ENCODE data around the gene RASL10A. TPM values are rescaled to one million over a fixed set of nuclear protein-coding genes. Genes with fewer than 3 reads are reported as not detected.

RASL10A gene
- total RNA-seq, 4 donors from 2014 or later: 0.85 to 9.0 (median 5.6) TPM; not detected in 1

- DNase-seq: no peak
These were observed 22.3 kb upstream of the RASL10A start for GRCh38 chr22:29337631-29338284.

GRCh38 chr22:29336751-29337490 lies 21.4 kb upstream of the RASL10A start:
- H3K36me3 ChIP-seq: peaks cover 0 to 93% (median 0%) of the 10 kb centered on the region in 3 donors
- H3K27me3 ChIP-seq: no peaks in the 10 kb centered on the region
- no peaks in the 10 kb centered on the region for H3K9me3 ChIP-seq
- DNase-seq: no peak
- no peak overlapping the region for H3K27ac ChIP-seq
- H3K4me1 ChIP-seq: no peaks in the 10 kb centered on the region
- TF ChIP-seq POLR2A (IDR thresholded peaks at IDR 0.05): no peak
- TF ChIP-seq, protein P1, sequence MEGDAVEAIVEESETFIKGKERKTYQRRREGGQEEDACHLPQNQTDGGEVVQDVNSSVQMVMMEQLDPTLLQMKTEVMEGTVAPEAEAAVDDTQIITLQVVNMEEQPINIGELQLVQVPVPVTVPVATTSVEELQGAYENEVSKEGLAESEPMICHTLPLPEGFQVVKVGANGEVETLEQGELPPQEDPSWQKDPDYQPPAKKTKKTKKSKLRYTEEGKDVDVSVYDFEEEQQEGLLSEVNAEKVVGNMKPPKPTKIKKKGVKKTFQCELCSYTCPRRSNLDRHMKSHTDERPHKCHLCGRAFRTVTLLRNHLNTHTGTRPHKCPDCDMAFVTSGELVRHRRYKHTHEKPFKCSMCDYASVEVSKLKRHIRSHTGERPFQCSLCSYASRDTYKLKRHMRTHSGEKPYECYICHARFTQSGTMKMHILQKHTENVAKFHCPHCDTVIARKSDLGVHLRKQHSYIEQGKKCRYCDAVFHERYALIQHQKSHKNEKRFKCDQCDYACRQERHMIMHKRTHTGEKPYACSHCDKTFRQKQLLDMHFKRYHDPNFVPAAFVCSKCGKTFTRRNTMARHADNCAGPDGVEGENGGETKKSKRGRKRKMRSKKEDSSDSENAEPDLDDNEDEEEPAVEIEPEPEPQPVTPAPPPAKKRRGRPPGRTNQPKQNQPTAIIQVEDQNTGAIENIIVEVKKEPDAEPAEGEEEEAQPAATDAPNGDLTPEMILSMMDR (IDR thresholded peaks at IDR 0.05): no peak
- no peak overlapping the region for H3K4me3 ChIP-seq

More at GRCh38 chr22:29337631-29338284, 22.3 kb upstream of the RASL10A start:
- Histone ChIP-seq H3K9me3 (no peaks in the 10 kb centered on the region), H3K4me3 (no peak overlapping the region), H3K4me1 (no peaks in the 10 kb centered on the region), H3K27ac (no peak overlapping the region), H3K36me3 (peaks cover 0 to 93% (median 0%) of the 10 kb centered on the region in 3 donors), H3K27me3 (no peaks in the 10 kb centered on the region)
- TF ChIP-seq, protein P1 (IDR thresholded peaks at IDR 0.05): no peak

DNA sequence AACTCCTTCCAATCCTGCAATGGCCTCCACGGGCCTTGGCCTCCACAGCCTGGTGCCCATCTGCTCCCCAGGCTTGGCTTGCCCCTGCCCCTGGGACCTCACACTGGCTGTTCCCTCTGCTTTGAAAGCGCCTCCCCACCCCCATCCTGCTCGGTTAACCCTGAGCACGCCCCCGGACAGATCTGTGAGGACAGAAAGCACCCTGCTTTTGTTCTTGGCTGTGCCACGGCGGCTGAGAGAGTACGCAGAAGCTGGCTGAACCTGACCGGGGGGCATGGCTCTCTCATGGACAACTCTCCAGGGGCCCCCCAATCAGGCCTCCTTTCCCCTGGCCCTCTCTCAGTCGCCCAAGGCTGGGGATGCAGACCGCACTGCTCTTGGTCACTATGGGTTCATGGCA lies 20.2 kb upstream of the RASL10A start:
- Histone ChIP-seq H3K4me1 (no peaks in the 10 kb centered on the region), H3K36me3 (peaks cover 0 to 93% (median 0%) of the 10 kb centered on the region in 3 donors), H3K27ac (no peak overlapping the region), H3K4me3 (no peak overlapping the region), H3K9me3 (no peaks in the 10 kb centered on the region), H3K27me3 (no peaks in the 10 kb centered on the region)
- TF ChIP-seq, protein P1 (IDR thresholded peaks at IDR 0.05): no peak
- no peak for TF ChIP-seq POLR2A (IDR thresholded peaks at IDR 0.05)
- DNase-seq: no peak

GRCh38 chr22:29334696-29335344 lies 19.3 kb upstream of the RASL10A start:
- Histone ChIP-seq H3K9me3 (no peaks in the 10 kb centered on the region), H3K27ac (no peak overlapping the region), H3K4me3 (no peak overlapping the region), H3K27me3 (no peaks in the 10 kb centered on the region), H3K4me1 (no peaks in the 10 kb centered on the region), H3K36me3 (peaks cover 0 to 93% (median 0%) of the 10 kb centered on the region in 3 donors)
- TF ChIP-seq, protein P1 (IDR thresholded peaks at IDR 0.05): no peak
- no peak for TF ChIP-seq POLR2A (IDR thresholded peaks at IDR 0.05)
- DNase-seq: no peak

- H3K9me3 ChIP-seq: no peaks in the 10 kb centered on the region
- no peak overlapping the region for H3K4me3 ChIP-seq
- DNase-seq: no peak
- H3K36me3 ChIP-seq: peaks cover 0 to 93% (median 0%) of the 10 kb centered on the region in 3 donors
- H3K27me3 ChIP-seq: no peaks in the 10 kb centered on the region
- no peaks in the 10 kb centered on the region for H3K4me1 ChIP-seq
- no peak for TF ChIP-seq POLR2A (IDR thresholded peaks at IDR 0.05)
- TF ChIP-seq, protein P1 (IDR thresholded peaks at IDR 0.05): no peak
- no peak overlapping the region for H3K27ac ChIP-seq
These were observed 18.7 kb upstream of the RASL10A start for GRCh38 chr22:29334148-29334547.

Measured in Peyer's patch (tissue), 4 donors.